Adrenal gland (tissue), 12 donors: Measurements from ENCODE around the gene TRIML2. TPM values are rescaled to one million over a fixed set of nuclear protein-coding genes. Genes with fewer than 3 reads are reported as not detected.

Source experiments
- DNase-seq, 7 donors: peaks; one replicate each; pipeline ENCODE4 v3.0.0-alpha.2; 2019 to 2020
- H3K27ac ChIP-seq, 5 donors: fragments of 200-600 bp; sonication (generic) in 4 of 5; 1 replicate in 3 of 5; 2 replicates in 2 of 5; pipeline versions ENCODE4 v1.5.1 to v1.8.0; 2016 to 2020; ENCODE audit warnings: mild to moderate bottlenecking in 1 of 5
- H3K27me3 ChIP-seq: fragments of 200-600 bp; 2 replicates; pipeline ENCODE4 v1.8.0; 2021
- H3K36me3 ChIP-seq, 2 donors: fragments of 200-600 bp; replicated peaks in 1 of 2; 1 replicate in 1 of 2; 2 replicates in 1 of 2; pipeline versions ENCODE4 v1.5.1 to v1.8.0; 2018 to 2022
- H3K4me1 ChIP-seq, 2 donors: fragments of 200-600 bp; replicated peaks in 1 of 2; 1 replicate in 1 of 2; 2 replicates in 1 of 2; pipeline versions ENCODE4 v1.5.1 to v1.8.0; 2018 to 2021
- H3K4me3 ChIP-seq, 4 donors: fragments of 200-600 bp; sonication (generic) in 3 of 4; one replicate each; pipeline ENCODE4 v1.5.1; 2016 to 2018
- H3K9me3 ChIP-seq, 3 donors: fragments of 200-600 bp; sonication (generic) in 1 of 3; replicated peaks in 1 of 3; 1 replicate in 2 of 3; 2 replicates in 1 of 3; pipeline versions ENCODE4 v1.5.1 to v1.8.0; 2016 to 2021
- CTCF ChIP-seq, 6 experiments: fragments of 450-650 bp in 4 of 6; fragments of 200-600 bp in 2 of 6; sonication (generic) in 1 of 6; IDR thresholded peaks; 1 replicate in 5 of 6; 2 replicates in 1 of 6; pipeline versions ENCODE4 v1.5.1 to v1.8.0; 2016 to 2021; ENCODE audit warnings: antibody characterized with exemption in 6 of 6, mild to moderate bottlenecking in 2 of 6, moderate library complexity in 1 of 6
- POLR2A ChIP-seq, 2 donors: fragments of 450-650 bp; IDR thresholded peaks; one replicate each; pipeline ENCODE4 v1.6.1; 2017; ENCODE audit warnings: antibody characterized with exemption in 2 of 2, mild to moderate bottlenecking in 2 of 2, moderate library complexity in 1 of 2
- WGBS, 4 donors: extraction: QIAGEN DNeasy Blood & Tissue Kit in 2 of 4; methylation state at CpG; one replicate each; pipeline versions ENCODE4 v1.1.5 to v1.1.7; 2013 to 2017; 5-methylcytosine and 5-hydroxymethylcytosine counted together
- intact Hi-C, 2 donors: fragments of 100-400 bp; cut with DNase I; formaldehyde crosslinking; loops; one replicate each; pipeline versions ENCODE4 v1.14.1 to v1.15.0; 2022 to 2023
- polyA plus RNA-seq, 3 donors: library from polyadenylated mRNA; stranded (reverse); fragments of 200-250 nt in 2 of 3; fragments of 350-450 nt in 1 of 3; fragmentation: Illumina TruSeq in 1 of 3; extraction: RNeasy Lipid Tissue Mini Kit (QIAGEN cat#74804) in 1 of 3; gene quantifications; one replicate each; pipeline ENCODE4 v1.2.3, GENCODE V29; 2013 to 2014
- total RNA-seq, 9 donors: library from RNA; depleted of rRNA in 4 of 9; stranded (reverse); fragments of >200 nt in 4 of 9; fragments of 120-200 nt in 1 of 9; fragmentation: NEBNext Ultra II Directional in 1 of 9; extraction: Animal tissue kit (Norgen Biotek cat#: 25700) in 1 of 9; gene quantifications; one replicate each; pipeline versions ENCODE4 v1.1.0 to v1.2.4, GENCODE V29; 2013 to 2023
- donor health status: healthy with polysubstance abuse.
- donor health status: Bipolar disorder and iron deficiency.
- donor health status: DM: yes; HTN: yes; CAD: no.
- donor health status: DM: no; HTN: no; CAD: no.
- donor health status: DM: no; HTN: no; CAD: no.
- donor health status: DM: yes; HTN: yes; CAD: no.

Gene TRIML2
- total and polyA plus RNA-seq, 12 donors, result 0.11 to 0.51 (median 0.18) TPM; not detected in 6

GRCh38 chr4:188143731-188144130, 34.3 kb upstream of the TRIML2 start:
- Histone ChIP-seq H3K27ac (no peak overlapping the region), H3K36me3 (no peaks in the 10 kb centered on the region), H3K4me3 (no peak overlapping the region), H3K9me3 (no peaks in the 10 kb centered on the region), H3K4me1 (no peaks in the 10 kb centered on the region), H3K27me3 (no peaks in the 10 kb centered on the region)
- WGBS, 4 donors, result 80 to 88% (median 83%) methylated on average over 9 to 11 of the region's 11 CpGs
- DNase-seq, result no peak
- intact Hi-C loops, result no loop called here
- TF ChIP-seq POLR2A (IDR thresholded peaks at IDR 0.05), result no peak
- no peak for TF ChIP-seq CTCF (IDR thresholded peaks at IDR 0.05)

- intact Hi-C loops, result no loop called here
- WGBS, 4 donors, result 89 to 93% (median 92%) methylated on average over 14 to 19 of the region's 19 CpGs
- DNase-seq, result peak in 1 of 7 donors; percentile 28
- Histone ChIP-seq H3K4me1 (no peaks in the 10 kb centered on the region), H3K4me3 (no peak overlapping the region), H3K9me3 (no peaks in the 10 kb centered on the region), H3K27ac (no peak overlapping the region), H3K36me3 (no peaks in the 10 kb centered on the region), H3K27me3 (no peaks in the 10 kb centered on the region)
- TF ChIP-seq CTCF (IDR thresholded peaks at IDR 0.05) (no peak), POLR2A (IDR thresholded peaks at IDR 0.05) (no peak)
Measured at GRCh38 chr4:188139671-188140070, 30.3 kb upstream of the TRIML2 start.

GRCh38 chr4:188139141-188139540, 29.7 kb upstream of the TRIML2 start, which contains the start of gene TRIML1:
Gene TRIML1 (plus strand): TSS chr4:188139441. CDS start chr4:188139559, 118 bp downstream.
- Histone ChIP-seq H3K9me3 (no peaks in the 10 kb centered on the region), H3K27ac (no peak within 1 kb of the TSS), H3K4me1 (no peaks in the 10 kb centered on the region), H3K36me3 (no peaks in the 10 kb centered on the region), H3K4me3 (no peak within 1 kb of the TSS), H3K27me3 (no peaks in the 10 kb centered on the region)
- intact Hi-C loops, result no loop called here
- no peak for DNase-seq
- TF ChIP-seq CTCF (IDR thresholded peaks at IDR 0.05), result no peak
- TF ChIP-seq POLR2A (IDR thresholded peaks at IDR 0.05), result no peak
- WGBS, 4 donors, result 65 to 97% (median 92%) methylated on average over 3 of the region's 3 CpGs

- no peaks in the 10 kb centered on the region for H3K36me3 ChIP-seq
- WGBS, 4 donors, result 30 to 65% (median 46%) methylated on average over 10 of the region's 10 CpGs
- no peaks in the 10 kb centered on the region for H3K4me1 ChIP-seq
- intact Hi-C loops, result no loop called here
- H3K27ac ChIP-seq, result no peak overlapping the region
- peak in 6 of 7 donors; percentile 20 to 68 (median 52) for DNase-seq
- no peak overlapping the region for H3K4me3 ChIP-seq
- H3K9me3 ChIP-seq, result no peaks in the 10 kb centered on the region
- TF ChIP-seq CTCF (IDR thresholded peaks at IDR 0.05) (no peak), POLR2A (IDR thresholded peaks at IDR 0.05) (no peak)
- no peaks in the 10 kb centered on the region for H3K27me3 ChIP-seq
Measured at GRCh38 chr4:188138227-188138626, 28.8 kb upstream of the TRIML2 start.
